ENCODE data around the gene RBPJL. TPM values are rescaled to one million over a fixed set of nuclear protein-coding genes. Genes with fewer than 3 reads are reported as not detected.

Gene RBPJL
- total RNA-seq, 1 experiment from 2014 or later = 0.85 TPM

GRCh38 chr20:45294659-45295058 lies 12.0 kb upstream of the RBPJL start:
- H3K27ac Mint-ChIP-seq = no peak overlapping the region
- peaks cover 7% of the 10 kb centered on the region; the same call in 1 of the 2 replicates for H3K4me1 Mint-ChIP-seq
- H3K9me3 Mint-ChIP-seq = peaks cover 13% of the 10 kb centered on the region
- no peak for DNase-seq (ENCODE audit: low spot score)
- ChIA-PET POLR2A (interaction anchor here (1.4 to 1.6 kb wide), 2 partner anchors 48 to 68 kb away, joined by 4 to 6 read pairs; partner anchors contain the start of gene SYS1), CTCF (interaction anchor here (0.9 to 6.1 kb wide), 31 partner anchors 8 to 409 kb away, joined by 3 to 154 read pairs (median 14); partner anchors contain the start of genes KCNS1, MATN4, RBPJL and SDC4)
- TF ChIP-seq CREB1 (CRISPR knock-in tag; IDR thresholded peaks at IDR 0.05) (no peak), ERG (CRISPR knock-in tag; IDR thresholded peaks at IDR 0.05) (no peak), HMGXB4 (CRISPR knock-in tag; IDR thresholded peaks at IDR 0.05) (no peak), MAX (CRISPR knock-in tag; IDR thresholded peaks at IDR 0.05) (no peak), ATF1 (CRISPR knock-in tag; IDR thresholded peaks at IDR 0.05) (no peak), IRF2 (CRISPR knock-in tag; IDR thresholded peaks at IDR 0.05; ENCODE audit: borderline replicate concordance, low read depth) (no peak), ESRRA (CRISPR knock-in tag; IDR thresholded peaks at IDR 0.05; ENCODE audit: borderline replicate concordance) (no peak), SMAD4 (CRISPR knock-in tag; IDR thresholded peaks at IDR 0.05) (no peak), E2F5 (CRISPR knock-in tag; IDR thresholded peaks at IDR 0.05) (no peak), TCF7 (CRISPR knock-in tag; IDR thresholded peaks at IDR 0.05; ENCODE audit: low read depth) (no peak), ZNF532 (CRISPR knock-in tag; IDR thresholded peaks at IDR 0.05; ENCODE audit: borderline replicate concordance) (no peak), TEAD1 (CRISPR knock-in tag; IDR thresholded peaks at IDR 0.05) (no peak), CREM (CRISPR knock-in tag; IDR thresholded peaks at IDR 0.05) (no peak)
- H3K36me3 Mint-ChIP-seq = peaks cover 15% of the 10 kb centered on the region
- H3K4me3 Mint-ChIP-seq = no peak overlapping the region
- peaks cover 56% of the 10 kb centered on the region for H3K27me3 Mint-ChIP-seq (ENCODE audit: low read depth)
- no peak for ATAC-seq

- 0 out of 2 replicates have a peak, but pooled peaks cover 3% of the 10 kb centered on the region for H3K4me1 Mint-ChIP-seq
- H3K9me3 Mint-ChIP-seq = peaks cover 13% of the 10 kb centered on the region
- peaks cover 15% of the 10 kb centered on the region for H3K36me3 Mint-ChIP-seq
- ATAC-seq = no peak
- peaks cover 30% of the 10 kb centered on the region for H3K27me3 Mint-ChIP-seq (ENCODE audit: low read depth)
- POLR2A ChIA-PET = no interaction called here
- no peak overlapping the region for H3K27ac Mint-ChIP-seq
- CTCF ChIA-PET = interaction anchor here (1.3 to 2.0 kb wide), 2 partner anchors 14 to 68 kb away, joined by 3 to 4 read pairs; no protein-coding TSS in a partner anchor
- no peak overlapping the region for H3K4me3 Mint-ChIP-seq
- DNase-seq (ENCODE audit: low spot score) = no peak
- no peak for TF ChIP-seq ZNF423 (CRISPR knock-in tag; IDR thresholded peaks at IDR 0.05)
- TF ChIP-seq E2F1 (CRISPR knock-in tag; IDR thresholded peaks at IDR 0.05) = no peak
- no peak for TF ChIP-seq FOXP1 (CRISPR knock-in tag; IDR thresholded peaks at IDR 0.05; ENCODE audit: borderline replicate concordance)
- TF ChIP-seq ATF6 (CRISPR knock-in tag; IDR thresholded peaks at IDR 0.05) = no peak
Observed at GRCh38 chr20:45297786-45298497, 8.7 kb upstream of the RBPJL start.

Data from WTC11 (cell line).